ENCODE measurements around the gene SH3D21. TPM values are rescaled to one million over a fixed set of nuclear protein-coding genes. Genes with fewer than 3 reads are reported as not detected.

SH3D21 gene
- total and polyA plus RNA-seq, 12 donors, result 0.69 to 18.4 (median 1.8) TPM

GRCh38 chr1:36343651-36344394 is 37.7 kb downstream of the SH3D21 start:
- DNase-seq, result no peak
- peak overlapping the region in 2 of 5 donors; percentile 64 to 65 for H3K27ac ChIP-seq
- intact Hi-C loops (cut with DNase I), result loop anchor here (5.0 kb wide), 2 partner anchors 73 to 78 kb away; no protein-coding TSS in a partner anchor
- H3K4me1 ChIP-seq (replicated peaks in 1 of 2), result peaks cover 19 to 24% of the 10 kb centered on the region in 2 donors
- no peaks in the 10 kb centered on the region for H3K9me3 ChIP-seq (replicated peaks in 1 of 3)
- no peak for TF ChIP-seq POLR2A (IDR thresholded peaks at IDR 0.05)
- no peak for TF ChIP-seq CTCF (IDR thresholded peaks at IDR 0.05)
- H3K4me3 ChIP-seq, result no peak overlapping the region
- H3K27me3 ChIP-seq, result no peaks in the 10 kb centered on the region
- H3K36me3 ChIP-seq (replicated peaks in 1 of 2), result peaks cover 0 to 49% of the 10 kb centered on the region in 2 donors
- 85 to 95% (median 89%) methylated on average over 10 to 24 of the region's 24 CpGs for WGBS, 4 donors

GRCh38 chr1:36344395-36344680 is 38.2 kb downstream of the SH3D21 start:
- WGBS, 4 donors, result 83 to 99% (median 95%) methylated on average over 3 to 8 of the region's 8 CpGs
- no peak overlapping the region for H3K27ac ChIP-seq
- intact Hi-C loops (cut with DNase I), result loop anchor here (5.0 kb wide), 2 partner anchors 73 to 78 kb away; no protein-coding TSS in a partner anchor
- peaks cover 0 to 49% of the 10 kb centered on the region in 2 donors for H3K36me3 ChIP-seq (replicated peaks in 1 of 2)
- no peaks in the 10 kb centered on the region for H3K9me3 ChIP-seq (replicated peaks in 1 of 3)
- TF ChIP-seq POLR2A (IDR thresholded peaks at IDR 0.05) (no peak), CTCF (IDR thresholded peaks at IDR 0.05) (no peak)
- H3K4me1 ChIP-seq (replicated peaks in 1 of 2), result peaks cover 15 to 19% of the 10 kb centered on the region in 2 donors
- H3K27me3 ChIP-seq, result no peaks in the 10 kb centered on the region
- no peak overlapping the region for H3K4me3 ChIP-seq
- no peak for DNase-seq

- Histone ChIP-seq H3K27me3 (no peaks in the 10 kb centered on the region), H3K9me3 (replicated peaks in 1 of 3) (no peaks in the 10 kb centered on the region), H3K4me3 (no peak overlapping the region), H3K27ac (no peak overlapping the region), H3K36me3 (replicated peaks in 1 of 2) (peaks cover 0 to 49% of the 10 kb centered on the region in 2 donors), H3K4me1 (replicated peaks in 1 of 2) (peaks cover 9 to 13% of the 10 kb centered on the region in 2 donors)
- WGBS, 4 donors, result 85 to 100% (median 89%) methylated on average over 3 to 7 of the region's 7 CpGs
- intact Hi-C loops (cut with DNase I), result no loop called here
- DNase-seq, result no peak
- TF ChIP-seq CTCF (IDR thresholded peaks at IDR 0.05) (no peak), POLR2A (IDR thresholded peaks at IDR 0.05) (no peak)
These were observed 39.2 kb downstream of the SH3D21 start for GRCh38 chr1:36345353-36345752.

GRCh38 chr1:36346741-36347370 is 40.7 kb downstream of the SH3D21 start:
- TF ChIP-seq POLR2A (IDR thresholded peaks at IDR 0.05), result no peak
- TF ChIP-seq CTCF (IDR thresholded peaks at IDR 0.05), result no peak
- Histone ChIP-seq H3K4me3 (no peak overlapping the region), H3K4me1 (replicated peaks in 1 of 2) (peaks cover 5 to 21% of the 10 kb centered on the region in 2 donors), H3K9me3 (replicated peaks in 1 of 3) (no peaks in the 10 kb centered on the region), H3K27ac (no peak overlapping the region), H3K27me3 (no peaks in the 10 kb centered on the region), H3K36me3 (replicated peaks in 1 of 2) (peaks cover 0 to 49% of the 10 kb centered on the region in 2 donors)
- intact Hi-C loops (cut with DNase I), result no loop called here
- 92 to 98% (median 94%) methylated on average over 6 to 8 of the region's 8 CpGs for WGBS, 4 donors
- DNase-seq, result no peak
